ENCODE results near the gene DHCR24.
A peak's percentile ranks its signal among the peaks of the same experiment; 100 is the strongest.
"Not testable (repeated sequence)": the region's sequence is repeated elsewhere in the genome, so short reads cannot be mapped to it uniquely, and the experiment has no call there.

The DHCR24 gene

DNA sequence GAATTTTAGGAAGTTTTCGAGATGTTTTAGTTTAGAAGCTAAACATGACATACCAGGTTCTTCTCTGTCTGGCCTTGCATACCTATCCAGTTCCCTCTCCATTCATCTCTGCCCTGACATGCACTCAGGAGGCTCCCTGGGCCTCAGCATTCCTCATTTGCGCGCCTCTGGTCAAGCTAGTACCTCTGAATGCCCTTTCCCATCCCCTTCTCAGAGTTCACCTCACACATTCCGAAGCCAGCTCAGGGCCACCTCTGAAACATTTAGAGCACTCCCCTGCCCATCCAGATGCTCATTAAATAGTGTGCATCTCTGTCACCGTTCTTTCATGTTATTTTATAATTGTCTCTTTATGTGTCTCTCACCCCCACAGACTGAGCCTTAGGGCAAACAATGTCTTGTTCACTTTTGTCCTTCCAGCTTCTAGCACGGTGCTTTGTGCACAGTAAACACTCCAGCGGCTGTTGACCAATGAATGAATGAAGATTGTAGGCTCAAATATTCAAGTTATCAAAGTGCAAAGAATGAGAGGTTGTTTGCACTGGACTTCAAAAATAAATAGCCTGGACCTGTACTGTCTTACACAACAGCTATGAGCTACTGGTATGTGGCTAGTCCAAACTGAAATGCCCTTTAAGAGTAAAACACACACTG lies 1.2 kb upstream of the DHCR24 start:
- no peak for DNase-seq (ENCODE audit: low spot score)
- FAIRE-seq: no peak

DNA sequence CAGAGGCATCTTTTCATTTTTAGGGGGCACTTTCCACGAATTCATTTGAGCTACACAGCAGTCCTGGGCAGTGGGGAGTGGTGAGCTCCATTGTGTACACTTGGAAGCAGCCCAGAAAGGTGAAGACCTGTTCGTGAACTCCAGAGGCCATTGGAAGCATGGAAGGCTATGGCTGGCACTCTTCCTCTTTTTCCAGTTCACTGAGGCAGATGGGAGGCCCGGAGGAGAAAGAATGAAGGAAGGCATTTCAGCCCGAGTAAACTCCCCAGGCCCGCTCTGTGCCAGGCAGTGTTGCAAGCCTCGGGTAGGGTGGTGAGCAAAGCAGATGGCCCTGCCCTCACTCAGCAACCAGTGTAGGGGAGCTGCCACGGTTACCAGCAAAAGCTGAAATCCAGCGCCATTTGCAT lies 673 bp upstream of the DHCR24 start:
- DNase-seq (ENCODE audit: low spot score): no peak
- no peak for FAIRE-seq

DNA sequence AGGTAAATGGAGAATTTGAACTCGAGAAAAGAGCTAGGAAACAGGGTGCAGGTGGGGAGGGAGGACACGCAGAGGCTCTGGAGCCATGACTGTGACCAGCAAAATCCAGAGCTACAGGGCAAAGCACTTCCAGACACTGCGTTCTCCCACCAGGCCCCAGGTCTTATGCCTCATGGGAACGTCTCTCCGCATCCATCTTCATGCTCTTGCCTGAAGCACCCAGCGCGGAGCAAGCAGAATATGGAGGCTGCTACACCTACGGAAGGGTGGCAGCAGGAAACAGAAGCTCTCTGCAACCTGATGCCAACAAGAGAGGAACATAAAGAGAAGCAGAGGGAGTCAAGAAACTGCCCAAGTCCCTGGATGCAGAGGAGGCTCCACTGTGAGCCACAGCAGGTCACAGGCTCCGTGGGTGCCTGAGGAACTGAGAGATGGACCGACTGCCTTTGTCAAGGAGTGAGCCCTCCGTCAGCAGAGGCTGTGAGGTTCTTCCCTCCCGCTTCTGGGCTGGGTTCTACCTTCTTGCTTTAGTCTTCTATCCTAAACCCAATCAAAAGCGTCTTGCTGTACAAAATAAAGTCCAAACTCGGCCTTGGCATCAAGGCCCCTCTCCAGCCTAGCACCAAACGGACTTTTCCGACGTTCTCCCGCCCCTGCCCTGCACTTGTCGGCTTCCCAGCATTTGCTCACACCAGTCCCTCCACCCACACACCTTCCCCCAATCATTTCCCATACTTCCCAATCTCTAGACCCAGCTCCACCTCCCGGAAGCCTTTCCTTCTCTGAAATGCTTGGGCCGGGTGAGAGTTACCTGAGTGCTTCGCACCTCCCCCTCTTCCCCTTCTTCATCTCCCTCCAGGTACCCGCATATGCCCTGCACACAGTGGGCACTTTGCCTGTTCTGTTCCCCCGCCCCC lies 930 bp downstream of the DHCR24 start:
- no peak for DNase-seq (ENCODE audit: low spot score)

DNA sequence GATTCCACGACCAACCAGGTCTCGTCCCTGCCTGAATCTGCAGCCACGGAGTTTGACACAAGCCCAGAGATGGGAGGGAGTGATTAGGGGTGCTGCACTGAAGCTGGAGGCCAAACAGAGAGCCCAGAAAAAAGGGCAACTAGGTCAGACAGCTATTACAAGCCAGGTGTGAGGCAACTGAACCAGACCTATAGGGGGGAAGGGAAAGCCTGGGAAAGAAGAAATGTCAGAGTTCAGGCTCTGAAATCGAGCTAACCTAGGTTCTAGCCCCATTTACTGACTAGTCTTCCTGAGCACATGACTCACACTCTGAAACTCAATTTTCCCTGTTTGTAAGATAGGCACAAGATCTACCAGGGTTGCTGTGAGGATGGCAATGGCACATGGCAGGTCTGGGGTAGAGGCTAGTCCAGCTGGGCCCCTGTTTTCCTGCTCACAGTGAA lies 1.7 kb downstream of the DHCR24 start:
- FAIRE-seq (no peak), DNase-seq (ENCODE audit: low spot score) (peak; percentile 21)

More for the DNA sequence above, 930 bp downstream of the DHCR24 start:
- FAIRE-seq: no peak

DNA sequence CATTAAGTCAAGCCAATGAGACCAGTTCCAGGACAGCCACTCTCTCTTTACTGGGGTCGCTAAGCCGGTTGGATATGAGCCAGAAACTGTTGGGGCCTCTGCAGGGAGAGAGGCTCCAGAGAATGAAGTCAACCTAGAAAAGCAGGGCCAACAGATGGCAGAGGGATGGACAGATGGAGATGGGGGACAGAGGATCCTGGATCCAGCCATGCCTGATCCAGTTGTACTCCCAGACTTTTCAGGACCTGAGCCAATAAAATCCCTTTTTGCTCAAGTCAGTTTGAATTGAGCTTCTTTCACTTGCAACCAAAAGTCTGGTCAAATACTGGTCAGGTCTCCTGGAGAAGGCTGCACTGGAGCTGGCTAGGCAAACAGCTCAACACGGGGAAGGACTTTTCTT lies 2.2 kb downstream of the DHCR24 start:
- DNase-seq (ENCODE audit: low spot score): no peak
- no peak for FAIRE-seq

DNA sequence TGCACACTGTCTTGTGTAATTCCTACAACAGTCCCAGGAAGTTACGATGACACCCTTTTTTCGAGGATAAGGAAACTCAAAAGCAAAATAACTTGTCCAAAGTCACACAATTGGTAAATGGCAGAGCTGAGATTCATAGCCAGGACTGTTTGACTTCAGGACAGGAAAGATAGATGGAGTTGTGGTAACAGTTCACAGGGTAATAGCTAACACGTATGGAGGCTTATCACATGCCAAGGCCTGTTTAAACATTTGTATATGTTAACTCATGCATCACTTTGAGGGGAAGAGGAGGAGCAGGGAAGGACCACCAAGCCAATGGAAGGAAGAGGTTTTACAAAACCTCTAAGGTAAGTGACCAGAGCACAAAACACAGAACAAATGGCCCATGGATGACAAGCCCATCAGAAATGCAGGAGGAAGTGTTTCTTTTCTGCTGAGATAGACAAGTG lies 2.8 kb downstream of the DHCR24 start:
- DNase-seq (ENCODE audit: low spot score): peak; percentile 70
- peak; percentile 84 for FAIRE-seq

DNA sequence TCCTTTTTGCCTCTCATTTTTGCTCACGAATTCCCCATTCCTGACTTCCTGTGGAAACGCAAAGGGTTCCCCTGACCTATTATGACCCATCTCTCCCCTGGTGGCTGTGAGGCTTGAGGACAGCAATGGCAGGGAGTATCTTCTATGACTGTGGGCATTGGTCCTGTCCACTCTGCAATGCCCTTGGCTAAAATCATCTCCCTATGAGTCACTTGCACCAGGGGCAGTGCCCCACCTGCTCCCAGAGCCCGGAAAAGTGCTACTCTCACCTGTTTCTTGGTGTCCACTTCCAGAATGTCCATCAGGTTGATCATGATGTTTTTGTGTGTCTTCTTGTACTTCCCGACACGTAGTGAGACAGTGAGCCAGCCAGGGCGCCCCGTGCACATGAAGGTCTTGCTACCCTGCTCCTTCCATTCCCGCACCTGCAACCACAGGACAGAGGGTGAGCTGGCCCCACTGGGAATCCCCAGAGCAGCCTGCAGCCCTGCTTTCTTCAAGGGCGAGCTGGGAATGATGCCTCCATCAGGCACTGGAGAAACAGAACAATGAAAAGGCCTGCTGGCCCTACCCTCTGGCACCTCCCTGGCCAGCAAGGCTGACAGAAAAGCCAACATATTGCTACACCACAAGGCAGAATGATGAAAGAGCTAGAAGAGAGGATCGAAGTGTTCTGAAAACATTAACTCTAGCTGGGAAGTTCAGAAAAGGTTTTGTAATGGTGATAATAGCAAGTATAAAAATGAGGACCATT lies 3.5 kb downstream of the DHCR24 start:
- FAIRE-seq (no peak), DNase-seq (ENCODE audit: low spot score) (no peak)

DNA sequence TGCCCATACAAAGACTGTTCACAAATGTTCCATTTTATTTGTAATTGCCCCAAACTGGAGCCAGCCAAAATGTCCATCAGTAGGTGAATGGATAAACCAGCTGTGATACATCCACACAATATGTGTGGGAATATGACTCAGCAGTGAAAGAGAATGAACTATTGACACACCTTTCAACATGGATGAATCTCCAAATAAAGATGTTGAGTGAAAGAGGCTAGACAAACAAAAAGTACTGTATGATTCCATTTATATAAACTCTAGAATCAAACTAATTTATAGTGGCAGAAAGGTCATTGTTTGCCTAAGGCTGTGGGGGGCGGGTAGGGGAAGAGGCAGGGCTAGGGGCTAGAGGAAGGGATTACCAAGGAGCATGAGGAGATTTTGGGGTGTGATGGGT lies 4.5 kb downstream of the DHCR24 start:
- peak; percentile 72 for FAIRE-seq

DNA sequence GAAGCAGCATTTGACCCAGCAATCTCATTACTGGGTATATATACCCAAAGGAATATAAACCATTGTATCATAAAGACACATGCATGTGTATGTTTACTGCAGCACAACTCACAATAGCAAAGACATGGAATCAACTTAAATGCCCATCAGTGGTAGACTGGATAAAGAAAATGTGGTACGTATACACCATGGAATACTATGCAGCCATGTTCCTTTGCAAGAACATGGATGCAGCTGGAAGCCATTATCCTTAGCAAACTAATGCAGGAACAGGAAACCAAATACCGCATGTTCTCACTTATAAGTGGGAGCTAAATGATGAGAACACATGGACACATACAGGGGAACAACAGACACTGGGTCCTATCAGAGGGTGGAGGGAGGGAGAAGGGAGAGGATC lies 5.4 kb downstream of the DHCR24 start:
- DNase-seq (ENCODE audit: low spot score); FAIRE-seq: not testable (repeated sequence)

More for the DNA sequence above, 4.5 kb downstream of the DHCR24 start:
- no peak for DNase-seq (ENCODE audit: low spot score)

DNA sequence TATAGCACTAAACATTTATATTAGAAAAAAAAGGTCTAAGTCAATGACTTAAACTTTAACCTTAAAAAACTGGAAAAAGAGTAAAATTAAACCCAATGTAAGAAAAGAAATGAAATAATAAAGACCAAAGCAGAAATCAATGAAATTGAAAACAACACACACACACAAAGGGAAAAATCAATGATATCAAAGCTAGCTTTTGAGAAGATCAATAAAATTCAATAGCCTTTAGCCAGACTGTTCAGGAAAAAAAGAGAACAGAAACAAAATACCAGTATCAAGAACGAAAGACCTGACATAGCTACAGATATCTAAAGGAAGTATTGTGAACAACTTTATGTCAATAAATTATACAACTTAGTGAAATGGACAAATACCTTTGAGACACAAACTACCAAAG lies 7.1 kb downstream of the DHCR24 start:
- DNase-seq (ENCODE audit: low spot score): no peak
- no peak for FAIRE-seq

DNA sequence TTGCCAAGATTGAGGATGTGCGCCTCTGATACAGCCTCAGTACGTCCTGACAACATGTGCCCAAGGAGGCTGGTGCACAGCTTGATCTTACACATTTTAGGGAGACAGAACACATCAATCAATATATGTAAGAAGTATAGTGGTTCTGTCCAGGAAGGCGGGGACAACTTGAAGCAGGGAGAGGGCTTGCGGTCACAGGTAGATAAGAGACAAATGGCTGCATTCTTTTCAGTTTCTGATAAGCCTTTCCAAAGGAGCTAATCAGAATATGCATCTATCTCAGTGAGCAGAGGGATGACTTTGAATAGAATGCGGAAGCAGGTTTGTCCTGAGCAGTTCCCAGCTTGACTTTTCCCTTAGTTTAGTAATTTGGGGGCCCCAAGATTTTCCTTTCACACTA lies 10.2 kb downstream of the DHCR24 start:
- DNase-seq (ENCODE audit: low spot score): no peak
- FAIRE-seq: no peak

DNA sequence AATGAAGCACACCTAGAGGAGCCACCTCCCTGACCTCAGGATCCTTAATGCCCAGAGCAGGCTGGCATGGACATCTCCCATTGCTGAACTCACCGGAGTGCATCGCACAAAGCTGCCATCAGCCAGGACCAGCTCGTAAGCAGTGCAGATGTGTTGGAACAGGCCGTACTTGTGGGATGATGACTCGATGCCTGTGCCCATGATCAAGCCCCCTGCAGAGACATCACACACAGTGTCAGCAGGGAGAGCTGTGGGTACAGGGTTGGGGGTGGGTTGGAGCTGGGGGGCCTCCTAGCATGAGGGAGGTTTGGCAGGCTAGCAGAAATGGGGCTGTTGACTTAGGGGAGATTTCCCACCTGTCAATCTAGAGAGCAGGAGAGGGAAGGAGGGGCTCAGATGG lies 12.0 kb downstream of the DHCR24 start:
- DNase-seq (ENCODE audit: low spot score): peak; percentile 34
- no peak for FAIRE-seq

DNA sequence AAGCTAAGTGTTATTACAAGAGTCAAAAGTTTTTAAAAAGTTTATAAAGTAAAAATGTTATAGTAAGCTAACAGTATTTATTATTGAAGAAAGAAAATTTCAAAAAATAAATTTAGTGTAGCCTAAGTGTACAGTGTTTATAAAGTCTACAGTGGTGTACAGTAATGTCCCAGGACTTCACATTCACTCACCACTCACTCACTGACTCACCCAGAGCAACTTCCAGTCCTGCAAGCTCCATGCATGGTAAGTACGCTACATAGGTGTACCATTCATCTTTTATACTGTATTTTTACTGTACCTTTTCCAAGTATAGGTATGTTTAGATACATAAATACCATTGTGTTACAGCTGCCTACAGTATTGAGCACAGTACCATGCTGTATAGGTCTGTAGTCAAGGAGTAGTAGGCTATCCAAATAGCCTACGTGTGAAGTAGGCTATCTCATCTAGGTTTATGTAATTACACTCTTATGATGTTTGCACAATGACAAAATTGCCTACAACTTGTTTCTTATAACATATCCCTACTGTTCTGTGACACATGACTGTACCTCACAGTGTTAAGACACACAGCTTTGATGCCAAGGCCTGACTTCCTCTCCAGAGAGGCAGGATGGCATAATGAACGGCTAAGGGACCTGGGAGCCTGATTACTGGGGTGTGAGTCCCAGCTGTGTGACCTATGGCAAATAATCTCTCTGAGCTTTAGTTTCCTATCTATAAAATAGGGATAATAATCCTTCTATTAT lies 12.7 kb downstream of the DHCR24 start:
- DNase-seq (ENCODE audit: low spot score) (no peak), FAIRE-seq (peak; percentile 51)

DNA sequence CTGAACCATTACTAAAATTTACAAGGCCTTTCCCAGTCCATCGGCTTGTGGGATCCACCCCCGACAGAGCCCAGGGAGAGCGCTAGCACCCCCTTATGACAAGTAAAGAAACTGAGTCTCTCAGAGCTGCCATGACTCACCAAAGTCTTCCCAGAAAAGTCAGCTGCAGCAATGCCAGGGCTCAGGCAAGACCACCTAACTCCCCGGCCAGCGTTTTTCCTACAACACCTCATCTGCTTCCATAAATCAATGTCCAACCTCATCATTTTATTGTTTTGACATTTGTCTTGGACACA lies 15.0 kb downstream of the DHCR24 start:
- no peak for FAIRE-seq
- DNase-seq (ENCODE audit: low spot score): no peak

DNA sequence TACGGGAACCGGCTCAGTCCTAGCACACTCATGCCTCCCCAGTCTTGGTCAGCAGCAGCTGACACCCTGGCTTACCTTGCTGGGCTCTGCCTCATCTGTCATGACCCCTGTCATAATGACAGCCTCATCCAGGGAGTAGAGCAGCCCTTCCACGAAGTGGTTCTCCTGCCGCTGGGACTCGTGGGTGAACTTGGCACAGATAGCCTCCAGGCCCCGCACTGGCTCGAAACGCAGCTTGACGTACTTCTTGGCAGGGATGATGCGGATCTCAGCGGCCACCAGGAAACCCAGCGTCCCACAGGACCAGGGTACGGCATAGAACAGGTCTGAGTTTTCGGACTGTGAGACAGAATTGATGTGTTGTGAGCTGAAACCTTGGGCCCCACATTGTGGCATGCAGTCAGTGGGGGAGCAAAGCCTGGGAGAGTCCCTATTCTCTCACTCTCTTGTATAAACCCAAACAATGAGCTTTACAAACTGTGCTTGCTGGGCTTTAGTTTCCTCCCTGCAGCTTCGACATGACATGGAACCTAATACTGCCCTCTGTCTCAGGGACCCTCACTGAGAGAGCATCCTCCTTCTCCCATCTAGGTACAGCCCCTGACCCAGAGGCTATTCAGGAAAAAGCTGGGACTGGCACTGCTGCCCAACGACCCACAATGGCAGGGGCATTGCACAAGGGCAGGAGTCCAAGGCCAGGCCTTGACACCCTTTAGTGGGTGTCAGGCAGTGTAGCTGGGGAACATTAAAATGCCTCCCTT lies 15.5 kb downstream of the DHCR24 start:
- no peak for DNase-seq (ENCODE audit: low spot score)

DNA sequence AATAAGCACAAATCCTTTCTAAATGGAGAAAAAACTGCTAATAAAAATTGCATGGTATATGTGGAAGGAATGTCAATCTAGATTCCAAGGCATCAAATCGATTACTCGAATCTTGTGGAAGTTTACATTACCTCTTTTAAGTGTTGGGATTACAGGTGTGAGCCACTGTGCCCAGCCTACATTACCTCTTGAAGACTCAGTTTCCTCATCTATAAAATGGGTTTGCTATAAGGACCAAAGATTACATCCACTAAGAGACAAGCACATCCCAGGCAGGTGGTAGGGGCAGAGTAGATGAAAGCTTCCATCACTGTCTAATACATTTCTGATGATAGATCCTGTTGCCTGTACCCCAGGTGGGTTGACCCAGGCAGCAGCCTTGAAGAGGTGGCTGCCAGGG lies 16.1 kb downstream of the DHCR24 start:
- FAIRE-seq (no peak), DNase-seq (ENCODE audit: low spot score) (no peak)

More for the DNA sequence above, 15.5 kb downstream of the DHCR24 start:
- no peak for FAIRE-seq

DNA sequence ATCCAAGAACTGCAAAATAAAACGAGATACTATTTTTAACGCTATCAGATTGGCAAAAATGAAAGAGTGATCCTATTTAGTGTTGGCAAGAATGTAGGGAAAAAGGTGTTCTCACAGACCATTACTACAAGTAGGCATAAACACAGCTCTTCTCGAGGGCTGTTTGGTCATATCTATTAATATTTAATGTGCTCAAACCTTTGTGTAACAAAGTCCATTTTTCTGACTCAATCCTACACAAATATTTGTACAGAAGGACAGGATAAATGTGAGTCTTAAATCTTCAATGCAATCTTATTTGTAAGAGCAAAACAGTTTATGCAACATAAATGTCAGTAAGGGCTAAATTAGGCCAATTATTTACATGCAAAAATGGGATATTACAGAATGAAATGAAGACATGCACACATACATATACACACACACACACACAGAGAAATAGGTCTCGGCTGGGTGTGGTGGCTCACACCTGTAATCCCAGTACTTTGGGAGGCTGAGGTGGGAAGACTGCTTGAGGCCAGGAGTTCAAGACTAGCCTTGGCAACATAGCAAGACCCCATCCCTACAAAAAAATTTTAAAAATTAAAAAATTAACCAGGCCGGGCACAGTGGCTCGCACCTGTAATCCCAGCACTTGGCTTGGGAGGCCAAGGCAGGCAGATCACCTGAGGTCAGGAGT lies 17.7 kb downstream of the DHCR24 start:
- FAIRE-seq: peak; percentile 30

DNA sequence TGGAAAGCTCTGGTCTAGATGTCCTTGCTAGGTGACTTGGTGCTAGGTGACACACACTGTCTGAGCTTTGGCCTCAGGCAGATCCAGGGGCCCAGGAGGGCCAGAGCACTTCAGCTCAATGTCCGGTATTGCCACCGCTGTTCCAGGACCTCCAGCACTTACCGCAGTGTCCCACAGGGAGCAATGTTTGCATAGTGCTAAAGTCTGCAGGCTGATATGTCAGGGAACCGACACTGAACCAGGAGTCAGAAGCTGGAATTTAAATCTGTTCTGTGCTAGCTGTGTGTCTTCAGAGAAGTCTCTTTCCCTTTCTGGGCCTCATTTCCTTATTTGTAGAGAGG lies 19.3 kb downstream of the DHCR24 start:
- no peak for DNase-seq (ENCODE audit: low spot score)
- no peak for FAIRE-seq

More for the DNA sequence above, 17.7 kb downstream of the DHCR24 start:
- DNase-seq (ENCODE audit: low spot score): no peak

DNA sequence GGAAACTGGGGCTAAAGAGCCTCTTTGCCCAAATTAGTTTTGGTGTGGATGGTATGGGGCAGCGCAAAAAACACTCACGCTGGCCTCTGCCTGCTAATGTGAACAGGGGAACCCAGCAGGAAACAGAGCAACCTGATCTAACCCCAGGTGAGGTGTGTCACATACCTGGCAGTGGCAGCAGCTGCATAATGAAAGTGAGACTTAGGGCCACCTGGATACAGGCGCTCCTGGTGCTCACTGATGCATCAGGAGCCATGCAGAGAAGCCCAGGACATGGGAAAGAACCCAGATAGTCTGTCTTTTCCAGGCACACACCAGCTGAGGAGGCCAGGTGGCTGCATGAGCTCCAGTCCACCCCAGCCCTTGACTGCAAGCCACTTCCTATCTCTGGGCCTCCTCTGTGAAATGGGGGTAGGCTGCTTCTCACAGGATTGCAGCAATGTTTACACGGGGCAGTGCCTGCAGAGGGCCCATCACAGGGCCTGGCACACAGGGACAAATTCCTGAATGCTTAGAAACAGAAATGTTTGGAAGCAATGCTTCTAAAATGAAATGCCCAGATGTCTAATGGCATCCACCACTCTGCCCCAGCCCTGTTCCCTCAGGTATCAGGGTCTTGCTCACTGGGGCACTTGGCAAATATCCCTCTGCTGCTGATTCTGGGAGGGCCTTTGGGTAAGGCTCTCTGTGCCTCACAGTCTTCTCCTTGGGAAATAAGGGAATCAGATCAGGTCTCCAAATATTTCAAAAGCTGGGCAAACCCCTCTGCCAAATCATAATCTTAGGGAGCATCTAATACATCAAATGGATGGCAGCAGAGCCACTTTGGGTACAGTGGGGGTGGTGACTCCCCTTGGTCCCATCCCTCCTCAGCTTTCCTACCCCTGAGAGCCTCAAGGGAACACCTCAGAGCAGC lies 19.9 kb downstream of the DHCR24 start:
- no peak for DNase-seq (ENCODE audit: low spot score)
- no peak for FAIRE-seq

Data from RCC 7860 (cell line).